Measurements from ENCODE around the gene DENND1C. TPM values are rescaled to one million over a fixed set of nuclear protein-coding genes. Genes with fewer than 3 reads are reported as not detected.

Gene DENND1C
- total and polyA plus RNA-seq, 2 donors from 2014 or later: 2.6 to 8.2 TPM

DNA sequence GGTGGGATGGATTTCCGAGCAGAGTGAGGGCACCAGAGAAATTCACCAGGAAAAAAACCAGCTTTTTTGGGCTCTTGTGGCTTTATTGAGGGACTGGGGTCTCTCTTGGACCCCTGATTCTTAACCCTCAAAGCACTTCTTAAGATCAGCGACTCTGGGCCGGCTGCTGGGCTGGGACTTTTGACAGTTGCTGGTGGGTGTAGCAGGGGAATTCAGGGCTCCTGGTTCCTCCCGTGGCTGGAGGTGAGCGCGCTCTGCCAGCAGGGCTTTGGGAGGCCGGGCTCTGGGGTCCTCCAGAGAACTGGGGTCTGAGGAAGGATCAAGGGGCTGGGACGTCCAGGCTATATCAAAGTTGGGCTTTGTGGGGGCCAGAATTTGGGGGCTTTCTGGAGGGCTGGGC, 14.2 kb downstream of the DENND1C start:
- TF ChIP-seq, protein P1, sequence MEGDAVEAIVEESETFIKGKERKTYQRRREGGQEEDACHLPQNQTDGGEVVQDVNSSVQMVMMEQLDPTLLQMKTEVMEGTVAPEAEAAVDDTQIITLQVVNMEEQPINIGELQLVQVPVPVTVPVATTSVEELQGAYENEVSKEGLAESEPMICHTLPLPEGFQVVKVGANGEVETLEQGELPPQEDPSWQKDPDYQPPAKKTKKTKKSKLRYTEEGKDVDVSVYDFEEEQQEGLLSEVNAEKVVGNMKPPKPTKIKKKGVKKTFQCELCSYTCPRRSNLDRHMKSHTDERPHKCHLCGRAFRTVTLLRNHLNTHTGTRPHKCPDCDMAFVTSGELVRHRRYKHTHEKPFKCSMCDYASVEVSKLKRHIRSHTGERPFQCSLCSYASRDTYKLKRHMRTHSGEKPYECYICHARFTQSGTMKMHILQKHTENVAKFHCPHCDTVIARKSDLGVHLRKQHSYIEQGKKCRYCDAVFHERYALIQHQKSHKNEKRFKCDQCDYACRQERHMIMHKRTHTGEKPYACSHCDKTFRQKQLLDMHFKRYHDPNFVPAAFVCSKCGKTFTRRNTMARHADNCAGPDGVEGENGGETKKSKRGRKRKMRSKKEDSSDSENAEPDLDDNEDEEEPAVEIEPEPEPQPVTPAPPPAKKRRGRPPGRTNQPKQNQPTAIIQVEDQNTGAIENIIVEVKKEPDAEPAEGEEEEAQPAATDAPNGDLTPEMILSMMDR (IDR thresholded peaks at IDR 0.05; ENCODE audit: borderline replicate concordance, extremely low read depth, insufficient read depth): no peak
- no peaks in the 10 kb centered on the region for H3K9me3 ChIP-seq (ENCODE audit: control insufficient read depth in 2 of 3, insufficient read depth in 1 of 3, low read length in 3 of 3)
- peaks cover 0 to 4% (median 0%) of the 10 kb centered on the region in 3 donors for H3K4me1 ChIP-seq (ENCODE audit: control insufficient read depth in 2 of 3, insufficient read depth in 2 of 3, low read depth in 1 of 3, low read length in 3 of 3)
- H3K27ac ChIP-seq (ENCODE audit: low read depth in 2 of 2, low read length in 2 of 2): no peak overlapping the region
- no peaks in the 10 kb centered on the region for H3K27me3 ChIP-seq (ENCODE audit: control insufficient read depth, insufficient read depth, low read length)
- H3K36me3 ChIP-seq (ENCODE audit: control insufficient read depth in 2 of 3, insufficient read depth in 3 of 3, low read length in 3 of 3): peaks cover 0 to 8% (median 5%) of the 10 kb centered on the region in 3 donors
- FAIRE-seq: no peak
- DNase-seq: no peak
- intact Hi-C loops (cut with DNase I): no loop called here
- no peak overlapping the region for H3K4me3 ChIP-seq (ENCODE audit: low read length in 3 of 3)
- no peak overlapping the region for H3K9ac ChIP-seq (ENCODE audit: low read length in 3 of 3)

DNA sequence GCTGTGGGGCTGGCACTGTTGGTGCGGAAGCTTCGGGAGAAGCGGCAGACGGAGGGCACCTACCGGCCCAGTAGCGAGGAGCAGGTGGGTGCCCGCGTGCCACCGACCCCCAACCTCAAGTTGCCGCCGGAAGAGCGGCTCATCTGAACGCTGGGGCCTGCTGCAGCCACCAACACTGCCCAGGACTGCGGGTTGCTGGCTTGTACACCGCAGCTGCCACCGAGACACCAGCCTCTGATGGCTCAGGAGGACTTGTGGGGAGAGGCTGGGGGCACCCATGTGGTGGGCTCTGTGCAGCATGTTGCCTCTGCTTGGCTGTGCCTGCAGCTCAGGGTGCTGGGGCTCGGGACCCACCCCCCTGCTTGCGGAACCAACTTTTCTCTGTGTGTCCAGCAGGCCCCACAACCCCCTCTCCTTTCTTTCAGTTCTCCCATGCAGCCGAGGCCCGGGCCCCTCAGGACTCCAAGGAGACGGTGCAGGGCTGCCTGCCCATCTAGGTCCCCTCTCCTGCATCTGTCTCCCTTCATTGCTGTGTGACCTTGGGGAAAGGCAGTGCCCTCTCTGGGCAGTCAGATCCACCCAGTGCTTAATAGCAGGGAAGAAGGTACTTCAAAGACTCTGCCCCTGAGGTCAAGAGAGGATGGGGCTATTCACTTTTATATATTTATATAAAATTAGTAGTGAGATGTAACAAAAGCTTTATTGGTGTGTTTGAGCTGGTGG, 14.9 kb downstream of the DENND1C start:
- FAIRE-seq: no peak
- Histone ChIP-seq H3K27ac (ENCODE audit: low read depth in 2 of 2, low read length in 2 of 2) (no peak overlapping the region), H3K4me1 (ENCODE audit: control insufficient read depth in 2 of 3, insufficient read depth in 2 of 3, low read depth in 1 of 3, low read length in 3 of 3) (peaks cover 0 to 4% (median 0%) of the 10 kb centered on the region in 3 donors), H3K4me3 (ENCODE audit: low read length in 3 of 3) (no peak overlapping the region), H3K36me3 (ENCODE audit: control insufficient read depth in 2 of 3, insufficient read depth in 3 of 3, low read length in 3 of 3) (peaks cover 0 to 8% (median 5%) of the 10 kb centered on the region in 3 donors), H3K9me3 (ENCODE audit: control insufficient read depth in 2 of 3, insufficient read depth in 1 of 3, low read length in 3 of 3) (no peaks in the 10 kb centered on the region), H3K27me3 (ENCODE audit: control insufficient read depth, insufficient read depth, low read length) (no peaks in the 10 kb centered on the region), H3K9ac (ENCODE audit: low read length in 3 of 3) (no peak overlapping the region)
- TF ChIP-seq, protein P1 (IDR thresholded peaks at IDR 0.05; ENCODE audit: borderline replicate concordance, extremely low read depth, insufficient read depth): no peak
- intact Hi-C loops (cut with DNase I): no loop called here
- DNase-seq: no peak

DNA sequence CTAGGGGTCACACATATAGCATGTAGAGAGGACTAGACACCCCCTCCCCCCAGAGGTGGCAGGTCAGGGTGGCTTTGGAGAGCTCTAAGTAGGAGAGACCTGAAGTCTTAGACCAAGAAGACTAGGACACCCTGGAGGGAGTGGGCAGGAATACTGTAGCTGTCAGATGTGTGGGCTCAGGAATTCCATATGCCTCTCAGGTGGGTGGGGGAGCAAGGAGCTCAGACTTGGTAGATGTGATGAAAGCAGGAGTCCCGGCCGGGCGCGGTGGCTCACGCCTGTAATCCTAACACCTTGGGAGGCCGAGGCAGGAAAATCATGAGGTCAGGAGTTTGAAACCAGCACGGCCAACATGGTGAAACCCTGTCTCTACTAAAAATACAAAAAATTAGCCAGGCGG, 15.9 kb downstream of the DENND1C start:
- H3K4me3 ChIP-seq (ENCODE audit: low read length in 3 of 3): peak overlapping the region in 2 of 3 donors; percentile 68 to 79
- DNase-seq (no peak), FAIRE-seq (no peak)
- H3K9ac ChIP-seq (ENCODE audit: low read length in 3 of 3): peak overlapping the region in 1 of 3 donors; percentile 81
- intact Hi-C loops (cut with DNase I): no loop called here
- H3K4me1 ChIP-seq (ENCODE audit: control insufficient read depth in 2 of 3, insufficient read depth in 2 of 3, low read depth in 1 of 3, low read length in 3 of 3): peaks cover 0 to 4% (median 0%) of the 10 kb centered on the region in 3 donors
- no peaks in the 10 kb centered on the region for H3K27me3 ChIP-seq (ENCODE audit: control insufficient read depth, insufficient read depth, low read length)
- H3K27ac ChIP-seq (ENCODE audit: low read depth in 2 of 2, low read length in 2 of 2): no peak overlapping the region
- H3K36me3 ChIP-seq (ENCODE audit: control insufficient read depth in 2 of 3, insufficient read depth in 3 of 3, low read length in 3 of 3): peaks cover 0 to 8% (median 5%) of the 10 kb centered on the region in 3 donors
- H3K9me3 ChIP-seq (ENCODE audit: control insufficient read depth in 2 of 3, insufficient read depth in 1 of 3, low read length in 3 of 3): no peaks in the 10 kb centered on the region
- TF ChIP-seq, protein P1 (IDR thresholded peaks at IDR 0.05; ENCODE audit: borderline replicate concordance, extremely low read depth, insufficient read depth): no peak
